Measurements from ENCODE around the gene CT45A3.
"Not testable (repeated sequence)": the region's sequence is repeated elsewhere in the genome, so short reads cannot be mapped to it uniquely, and the experiment has no call there.

Gene CT45A3, protein sequence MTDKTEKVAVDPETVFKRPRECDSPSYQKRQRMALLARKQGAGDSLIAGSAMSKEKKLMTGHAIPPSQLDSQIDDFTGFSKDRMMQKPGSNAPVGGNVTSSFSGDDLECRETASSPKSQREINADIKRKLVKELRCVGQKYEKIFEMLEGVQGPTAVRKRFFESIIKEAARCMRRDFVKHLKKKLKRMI

DNA sequence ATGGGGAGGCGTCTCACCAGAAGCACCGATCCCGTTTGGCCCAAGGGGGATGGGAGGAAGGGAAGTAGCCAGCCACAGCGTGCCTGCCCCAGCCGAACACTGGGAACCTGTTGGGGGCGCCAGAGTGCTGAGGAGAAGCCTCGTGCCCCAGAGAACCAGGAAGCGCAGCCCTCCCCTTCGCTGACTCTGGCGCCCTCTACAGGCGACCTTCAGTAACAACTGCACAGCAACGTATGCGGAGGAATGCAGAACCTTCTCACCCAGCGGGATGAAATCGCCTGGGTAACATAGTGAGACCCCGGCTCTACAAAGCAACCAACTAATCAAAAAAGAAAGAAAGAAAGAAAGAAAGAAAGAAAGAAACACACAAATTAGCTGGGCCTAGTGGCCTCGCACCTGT is at the start of gene CT45A3:
Gene CT45A3, minus strand, starts transcription at position 101 of the 400 bp plus-strand sequence. CDS start 3,747 bp downstream, outside the sequence.
- not testable (repeated sequence) for DNase-seq (ENCODE audit: low read depth)

DNA sequence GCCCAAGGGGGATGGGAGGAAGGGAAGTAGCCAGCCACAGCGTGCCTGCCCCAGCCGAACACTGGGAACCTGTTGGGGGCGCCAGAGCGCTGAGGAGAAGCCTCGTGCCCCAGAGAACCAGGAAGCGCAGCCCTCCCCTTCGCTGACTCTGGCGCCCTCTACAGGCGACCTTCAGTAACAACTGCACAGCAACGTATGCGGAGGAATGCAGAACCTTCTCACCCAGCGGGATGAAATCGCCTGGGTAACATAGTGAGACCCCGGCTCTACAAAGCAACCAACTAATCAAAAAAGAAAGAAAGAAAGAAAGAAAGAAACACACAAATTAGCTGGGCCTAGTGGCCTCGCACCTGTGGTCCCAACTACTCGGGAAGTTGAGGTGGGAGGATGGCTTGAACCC is 34.7 kb upstream of the CT45A3 start, which contains the start of gene CT45A6:
Gene CT45A6, minus strand, starts transcription at position 101 of the 400 bp plus-strand sequence. CDS start 3,794 bp downstream, outside the sequence.
- DNase-seq (ENCODE audit: low read depth): not testable (repeated sequence)

DNA sequence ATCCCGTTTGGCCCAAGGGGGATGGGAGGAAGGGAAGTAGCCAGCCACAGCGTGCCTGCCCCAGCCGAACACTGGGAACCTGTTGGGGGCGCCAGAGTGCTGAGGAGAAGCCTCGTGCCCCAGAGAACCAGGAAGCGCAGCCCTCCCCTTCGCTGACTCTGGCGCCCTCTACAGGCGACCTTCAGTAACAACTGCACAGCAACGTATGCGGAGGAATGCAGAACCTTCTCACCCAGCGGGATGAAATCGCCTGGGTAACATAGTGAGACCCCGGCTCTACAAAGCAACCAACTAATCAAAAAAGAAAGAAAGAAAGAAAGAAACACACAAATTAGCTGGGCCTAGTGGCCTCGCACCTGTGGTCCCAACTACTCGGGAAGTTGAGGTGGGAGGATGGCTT is 17.4 kb upstream of the CT45A3 start, which contains the start of gene CT45A5:
Gene CT45A5, minus strand, starts transcription at position 101 of the 400 bp plus-strand sequence. CDS start 3,774 bp downstream, outside the sequence.
- not testable (repeated sequence) for DNase-seq (ENCODE audit: low read depth)

DNA sequence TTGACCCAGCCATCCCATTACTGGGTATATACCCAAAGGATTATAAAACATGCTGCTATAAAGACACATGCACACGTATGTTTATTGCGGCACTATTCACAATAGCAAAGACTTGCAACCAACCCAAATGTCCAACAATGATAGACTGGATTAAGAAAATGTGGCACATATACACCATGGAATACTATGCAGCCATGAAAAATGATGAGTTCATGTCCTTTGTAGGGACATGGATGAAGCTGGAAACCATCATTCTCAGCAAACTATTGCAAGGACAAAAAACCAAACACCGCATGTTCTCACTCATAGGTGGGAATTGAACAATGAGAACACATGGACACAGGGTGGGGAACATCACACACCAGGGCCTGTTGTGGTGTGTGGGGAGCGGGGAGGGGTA is 23.3 kb downstream of the CT45A3 start:
- DNase-seq (ENCODE audit: low read depth): not testable (repeated sequence)

DNA sequence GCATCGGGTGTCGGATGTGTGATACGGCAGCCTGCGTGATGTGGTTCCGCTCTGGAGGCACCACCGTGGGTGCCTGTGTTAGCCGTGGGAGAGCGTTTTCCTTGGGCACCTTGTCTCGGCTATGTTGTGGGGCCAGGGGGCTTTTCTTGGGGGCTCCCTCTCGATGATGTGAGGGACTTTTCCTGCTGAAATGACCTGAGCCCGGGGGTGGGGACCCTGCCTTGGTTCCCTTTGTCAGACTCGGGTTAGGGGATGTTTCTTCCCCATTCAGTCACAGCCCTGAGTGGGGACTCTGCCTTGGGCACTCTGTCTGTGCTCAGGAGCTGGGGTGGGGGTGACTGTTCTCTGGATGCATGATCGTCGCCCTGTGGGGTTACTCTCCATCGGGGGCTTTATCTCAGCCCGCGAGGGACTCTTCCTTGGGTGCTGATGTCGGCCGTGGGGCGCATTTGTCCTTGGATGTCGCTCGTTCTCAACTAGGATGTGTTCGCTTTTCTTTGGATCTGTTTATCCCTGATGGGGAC is 26.7 kb downstream of the CT45A3 start:
- DNase-seq (ENCODE audit: low read depth): no peak

DNA sequence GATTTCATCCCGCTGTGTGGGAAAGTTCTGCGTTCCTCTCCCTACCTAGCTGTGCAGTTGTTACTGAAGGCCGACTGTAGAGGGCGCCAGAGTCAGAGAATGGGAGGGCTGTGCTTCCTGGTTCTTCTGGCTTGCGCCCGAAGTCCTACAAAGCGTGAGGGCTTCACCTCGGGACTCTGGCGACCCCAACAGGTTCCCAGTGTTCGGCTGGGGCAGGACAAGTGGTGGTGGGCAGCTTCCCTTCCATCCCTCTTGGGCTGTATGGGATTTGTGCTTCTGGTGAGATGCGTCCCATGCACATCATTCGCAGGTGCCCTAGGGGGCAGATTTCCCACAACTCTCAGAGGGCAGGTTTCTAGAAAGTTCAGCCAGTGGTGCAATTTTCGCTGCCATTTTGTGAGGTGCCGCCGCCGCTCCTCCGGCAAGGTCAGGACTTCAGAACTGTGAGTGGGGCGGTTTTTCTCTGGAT is 27.3 kb downstream of the CT45A3 start:
- peak; percentile 19 for DNase-seq (ENCODE audit: low read depth)

DNA sequence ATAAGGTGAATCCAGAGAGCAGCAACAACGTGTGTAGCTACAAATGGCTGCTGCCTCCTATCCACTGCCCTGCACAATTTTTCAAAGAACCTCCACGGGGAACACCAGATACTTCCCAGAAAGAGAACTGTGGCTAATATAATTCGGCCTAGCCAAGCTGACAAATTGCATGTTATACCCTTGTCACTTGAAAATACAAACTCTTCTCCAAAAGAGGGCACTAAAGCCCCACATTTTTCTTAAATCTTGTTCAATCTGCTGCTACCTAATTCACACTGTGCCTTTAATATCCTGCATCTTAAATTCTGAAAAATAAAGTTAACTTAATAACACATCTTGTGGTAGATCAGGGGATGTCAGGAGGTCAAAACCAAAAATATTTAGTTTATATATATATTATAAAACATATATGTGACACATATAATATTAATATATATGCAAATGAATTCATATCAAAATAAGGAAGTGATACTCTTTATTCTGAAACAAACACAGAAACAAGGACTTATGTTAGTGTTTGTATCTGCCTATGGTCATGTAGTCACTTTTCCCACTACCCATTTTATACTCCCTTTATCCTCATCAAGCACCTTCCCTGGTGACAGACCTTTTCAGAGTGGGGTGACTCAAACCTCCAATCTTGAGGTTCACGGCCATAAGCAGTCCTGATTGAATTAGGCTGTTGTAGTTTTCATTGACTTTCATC is 30.5 kb downstream of the CT45A3 start:
- DNase-seq (ENCODE audit: low read depth): no peak

DNA sequence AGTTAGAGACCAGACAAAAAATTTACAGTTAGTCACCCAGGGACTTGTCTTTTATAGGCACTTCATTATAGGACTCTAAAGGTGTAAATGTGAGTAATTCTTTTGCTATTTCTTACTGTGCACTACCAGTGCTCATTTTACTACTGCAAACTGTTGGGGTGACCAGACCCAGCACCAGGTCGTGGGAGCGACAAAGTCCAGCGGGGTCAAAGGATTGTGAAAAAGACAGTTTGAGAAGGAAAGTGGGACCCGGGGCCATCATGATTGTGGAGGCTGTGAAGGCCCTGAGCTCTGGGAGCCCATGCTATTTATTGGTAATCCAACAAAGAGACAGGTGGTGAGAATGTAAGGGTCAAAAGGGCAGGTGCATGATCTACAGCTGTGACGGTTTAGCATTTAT is 33.3 kb downstream of the CT45A3 start:
- DNase-seq (ENCODE audit: low read depth): not testable (repeated sequence)

DNA sequence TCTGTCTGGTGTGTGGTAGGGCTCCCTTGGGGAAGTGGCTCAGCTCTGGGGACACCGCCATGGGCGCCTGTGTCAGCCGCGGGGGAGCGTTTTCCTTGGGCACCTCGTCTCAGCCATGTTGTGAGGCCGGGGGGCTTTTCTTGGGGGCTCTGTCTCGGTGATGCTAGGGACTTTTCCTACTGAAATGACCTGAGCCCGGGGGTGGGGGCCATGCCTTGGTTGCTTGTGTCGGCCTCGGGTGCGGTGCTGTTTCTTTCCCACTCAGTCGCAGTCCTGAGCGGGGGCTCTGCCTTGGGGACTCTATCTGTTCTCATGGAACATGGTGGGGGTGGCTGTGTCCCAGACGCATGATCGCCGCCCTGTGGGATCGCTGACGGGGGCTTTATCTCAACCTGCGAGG is 54.2 kb downstream of the CT45A3 start:
- no peak for DNase-seq (ENCODE audit: low read depth)

DNA sequence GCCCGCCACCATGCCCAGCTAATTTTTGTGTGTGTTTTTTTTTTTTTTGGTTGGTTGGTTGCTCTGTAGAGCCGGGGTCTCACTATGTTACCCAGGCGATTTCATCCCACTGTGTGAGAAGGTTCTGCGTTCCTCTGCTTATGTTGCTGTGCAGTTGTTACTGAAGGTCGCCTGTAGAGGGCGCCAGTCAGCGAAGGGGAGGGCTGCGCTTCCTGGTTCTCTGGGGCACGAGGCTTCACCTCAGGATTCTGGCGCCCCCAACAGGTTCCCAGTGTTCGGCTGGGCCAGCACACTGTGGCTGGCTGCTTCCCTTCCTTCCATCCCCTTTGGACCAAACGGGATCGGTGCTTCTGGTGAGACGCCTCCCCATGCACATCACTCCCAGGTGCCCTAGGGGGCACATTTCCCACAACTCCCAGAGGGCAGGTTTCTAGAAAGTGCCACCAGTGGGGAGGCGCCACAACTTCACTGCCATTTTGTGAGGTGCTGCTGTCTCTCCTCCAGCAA is 54.8 kb downstream of the CT45A3 start, which contains the start of gene CT45A1:
Gene CT45A1, plus strand, starts transcription at position 457 of the 507 bp plus-strand sequence. CDS start 5,302 bp downstream, outside the sequence.
- not testable (repeated sequence) for DNase-seq (ENCODE audit: low read depth)
